Measurements from ENCODE around the gene ECE1.

- TF ChIP-seq, protein P1, sequence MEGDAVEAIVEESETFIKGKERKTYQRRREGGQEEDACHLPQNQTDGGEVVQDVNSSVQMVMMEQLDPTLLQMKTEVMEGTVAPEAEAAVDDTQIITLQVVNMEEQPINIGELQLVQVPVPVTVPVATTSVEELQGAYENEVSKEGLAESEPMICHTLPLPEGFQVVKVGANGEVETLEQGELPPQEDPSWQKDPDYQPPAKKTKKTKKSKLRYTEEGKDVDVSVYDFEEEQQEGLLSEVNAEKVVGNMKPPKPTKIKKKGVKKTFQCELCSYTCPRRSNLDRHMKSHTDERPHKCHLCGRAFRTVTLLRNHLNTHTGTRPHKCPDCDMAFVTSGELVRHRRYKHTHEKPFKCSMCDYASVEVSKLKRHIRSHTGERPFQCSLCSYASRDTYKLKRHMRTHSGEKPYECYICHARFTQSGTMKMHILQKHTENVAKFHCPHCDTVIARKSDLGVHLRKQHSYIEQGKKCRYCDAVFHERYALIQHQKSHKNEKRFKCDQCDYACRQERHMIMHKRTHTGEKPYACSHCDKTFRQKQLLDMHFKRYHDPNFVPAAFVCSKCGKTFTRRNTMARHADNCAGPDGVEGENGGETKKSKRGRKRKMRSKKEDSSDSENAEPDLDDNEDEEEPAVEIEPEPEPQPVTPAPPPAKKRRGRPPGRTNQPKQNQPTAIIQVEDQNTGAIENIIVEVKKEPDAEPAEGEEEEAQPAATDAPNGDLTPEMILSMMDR (IDR thresholded peaks at IDR 0.05; ENCODE audit: insufficient read depth, low read length): no peak
- TF ChIP-seq SPI1 (IDR thresholded peaks at IDR 0.05; ENCODE audit: borderline replicate concordance, low read depth) (no peak), POLR2AphosphoS5 (IDR thresholded peaks at IDR 0.05; ENCODE audit: low read depth) (peak; percentile 62; the same call in 1 of the 2 replicates), GABPA (IDR thresholded peaks at IDR 0.05; ENCODE audit: low read depth) (no peak)
Observed at GRCh38 chr1:21287905-21288514, 2.3 kb downstream of the ECE1 start.

All from HL-60 (cell line).